T-helper 1 cell treated with Interleukin-12 subunit alpha and Interleukin-12 subunit beta and Interleukin-4 antibody, amounts not matched to agents 30 ng/mL and 1 ng/mL, for 36 hours (primary cell): ENCODE measurements around the gene RPL4. TPM values are rescaled to one million over a fixed set of nuclear protein-coding genes. Genes with fewer than 3 reads are reported as not detected.

Experiments
- intact Hi-C: fragments of 100-400 bp; cut with micrococcal nuclease; formaldehyde crosslinking; loops from one replicate; pipeline ENCODE4 v1.15.1; 2024
- total RNA-seq: library from RNA; stranded (reverse); gene quantifications from 2 replicates; pipeline ENCODE4 v1.2.3, GENCODE V29; 2022

RPL4 gene
- total RNA-seq = 1,987 and 1,989 TPM in 2 replicates

DNA sequence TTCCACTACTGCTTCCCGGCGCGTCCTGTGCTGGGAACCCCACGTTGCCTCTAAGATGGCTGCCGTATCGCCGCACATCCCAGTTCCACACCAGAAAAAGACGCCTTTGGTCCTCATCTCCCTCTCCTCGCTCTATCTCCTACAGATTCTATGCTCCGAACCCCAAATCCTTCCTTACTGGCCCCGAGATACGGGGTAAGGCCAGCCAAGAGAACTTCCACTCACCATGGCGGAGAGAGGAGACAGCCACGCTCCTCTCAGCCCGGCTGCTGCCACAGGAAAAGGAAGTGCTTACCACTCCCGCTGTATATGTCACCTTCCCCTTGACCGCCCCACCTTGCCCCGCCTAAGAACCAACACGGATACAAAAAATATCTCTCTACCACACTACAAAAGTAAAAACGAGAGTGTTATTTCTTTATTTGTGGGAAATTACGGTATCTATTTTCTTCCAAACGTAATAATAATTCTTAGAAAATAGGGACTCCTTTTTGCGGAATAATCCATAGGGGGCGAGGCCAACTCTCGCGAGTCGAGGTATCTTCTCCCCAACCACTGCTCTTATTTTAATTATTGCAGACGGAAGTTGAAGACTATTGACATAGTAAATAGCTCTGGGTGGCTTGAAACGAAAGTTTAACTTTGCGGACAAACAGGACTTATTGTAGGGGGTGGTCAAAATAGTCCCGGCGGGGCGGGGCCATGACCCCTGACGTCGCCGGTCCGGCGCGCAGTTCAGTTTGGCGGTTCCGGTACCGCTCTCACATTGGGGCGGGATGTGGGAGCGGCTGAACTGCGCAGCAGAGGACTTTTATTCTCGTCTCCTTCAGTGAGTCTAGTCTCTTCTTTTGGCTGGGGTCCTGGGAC is at the start of gene RPL4, which contains the start of gene ZWILCH:
Gene RPL4 (minus strand): TSS at position 293 of the 867 bp plus-strand sequence. CDS start 65 bp downstream, at position 228.
Gene ZWILCH (plus strand): TSS at position 764 of the 867 bp plus-strand sequence. CDS start 13 bp downstream, at position 777.
- intact Hi-C loops = loop anchor here (1.0 to 10.0 kb wide), 11 partner anchors 7 to 1773 kb away; partner anchors contain the start of genes AAGAB, DIS3L, DPP8 and FEM1B

GRCh38 chr15:66545255-66545654 is 40.6 kb upstream of the RPL4 start:
- intact Hi-C loops = no loop called here

DNA sequence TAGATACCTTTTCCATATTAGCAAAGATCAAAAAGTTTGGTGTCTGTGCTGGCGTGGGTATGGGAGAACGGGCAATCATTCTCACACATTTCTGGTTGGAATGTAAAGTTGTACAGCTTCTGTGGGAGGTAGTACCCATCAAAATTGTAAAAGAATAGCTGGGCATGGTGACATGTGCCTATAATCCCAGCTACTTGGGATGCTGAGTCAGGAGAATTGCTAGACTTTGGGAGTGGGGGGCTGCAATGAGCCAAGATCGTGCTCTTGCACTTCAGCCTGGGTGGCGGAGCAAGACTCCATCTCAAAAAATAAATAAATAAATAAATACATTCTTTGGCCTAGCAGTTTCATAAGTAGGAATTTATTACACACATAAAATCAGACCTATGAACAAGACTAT is 38.2 kb upstream of the RPL4 start:
- intact Hi-C loops = no loop called here

- intact Hi-C loops = no loop called here
Measured at GRCh38 chr15:66535056-66535455, 30.4 kb upstream of the RPL4 start.

- intact Hi-C loops = no loop called here
Measured at GRCh38 chr15:66524838-66525237, 20.2 kb upstream of the RPL4 start.

DNA sequence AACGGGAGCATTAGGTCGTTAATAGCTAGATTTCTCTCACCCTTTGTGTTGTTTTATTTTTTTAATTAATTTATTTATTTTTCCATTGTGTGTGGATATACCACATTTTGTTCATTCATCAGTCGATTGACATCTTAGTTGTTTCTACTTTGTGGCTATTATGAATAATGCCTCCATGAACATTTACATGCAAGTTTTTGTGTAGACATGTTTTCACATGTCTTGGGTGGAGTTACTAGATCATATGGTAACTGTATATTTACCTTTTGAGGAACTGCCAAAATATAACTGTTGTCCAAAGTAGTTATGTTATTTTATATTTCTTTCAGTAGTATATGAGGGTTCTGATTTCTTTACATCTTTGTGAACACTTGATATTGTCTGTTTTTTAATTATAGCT is 19.3 kb upstream of the RPL4 start:
- intact Hi-C loops = no loop called here

DNA sequence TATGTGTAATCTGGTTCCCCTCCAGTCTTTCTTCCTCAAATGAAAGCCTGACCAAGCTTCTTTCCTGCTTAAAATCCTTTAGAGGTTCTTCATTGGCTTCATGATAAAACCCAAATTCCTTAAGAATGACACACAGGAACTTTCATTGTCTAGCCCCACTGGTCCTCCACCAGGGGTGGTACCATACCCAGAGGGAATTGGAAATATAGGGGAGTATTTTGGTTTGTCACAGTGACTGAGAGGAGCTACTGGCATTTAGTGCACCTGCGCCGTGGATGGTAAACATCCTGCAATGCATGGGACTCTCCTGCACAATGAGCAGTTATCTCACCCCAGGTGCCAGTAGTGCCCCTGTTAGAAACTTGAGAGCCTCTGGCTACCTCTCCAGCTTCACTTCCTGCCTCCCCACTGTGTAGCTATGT is 11.3 kb upstream of the RPL4 start:
- intact Hi-C loops = no loop called here

DNA sequence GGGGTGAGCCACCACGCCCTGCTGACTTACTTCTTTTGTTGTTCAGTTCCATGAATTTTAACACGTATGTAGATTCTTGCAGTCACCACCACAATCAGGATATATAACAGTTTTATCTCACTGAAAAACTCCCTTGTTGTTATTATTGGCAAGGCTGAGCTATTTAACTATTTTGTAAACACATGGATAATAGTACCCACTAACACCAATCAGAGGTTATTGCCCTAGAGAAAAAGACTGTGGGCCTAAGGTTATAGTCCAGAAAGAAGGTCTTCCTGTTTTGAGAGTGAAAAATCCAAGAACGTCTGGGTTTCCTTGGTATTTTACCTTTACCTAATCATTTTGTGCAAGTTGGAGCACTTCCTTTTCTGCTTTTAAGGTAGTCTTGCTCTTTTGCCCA is 9.9 kb upstream of the RPL4 start:
- intact Hi-C loops = no loop called here

DNA sequence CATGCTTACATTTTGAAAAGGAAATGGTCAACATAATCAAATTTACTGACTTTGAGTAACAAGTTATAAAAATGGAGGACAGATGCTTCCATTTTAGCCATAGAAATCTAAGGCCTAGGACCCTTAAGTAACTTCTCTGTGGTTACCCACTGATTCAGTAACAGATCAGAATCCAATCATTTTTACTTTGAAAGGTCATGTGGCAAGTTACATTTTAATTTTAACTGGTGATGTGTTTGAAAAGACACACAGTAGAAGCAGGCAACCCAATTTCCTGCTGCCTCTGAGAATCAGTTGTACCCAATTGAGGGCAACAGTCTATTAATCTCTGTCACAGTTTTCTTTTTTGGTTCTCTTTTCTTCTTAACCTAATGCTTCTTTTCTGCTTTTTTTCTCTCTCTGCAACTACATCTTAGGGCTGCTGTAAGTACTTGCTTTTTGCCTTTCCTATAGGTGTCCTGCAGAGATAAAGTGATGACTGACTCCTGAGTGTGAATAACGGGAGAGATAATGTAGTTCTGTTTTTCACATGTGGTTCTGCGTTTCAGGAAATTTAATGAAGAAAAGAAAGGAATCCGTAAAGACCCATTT is 3.7 kb upstream of the RPL4 start:
- intact Hi-C loops = loop anchor here (5.0 to 10.0 kb wide), 3 partner anchors 624 to 1769 kb away; partner anchors contain the start of genes FEM1B and RNU5B-1

GRCh38 chr15:66505818-66506217 is 1.2 kb upstream of the RPL4 start:
- intact Hi-C loops = loop anchor here (1.0 to 10.0 kb wide), 10 partner anchors 9 to 1771 kb away; partner anchors contain the start of genes AAGAB, DPP8, FEM1B and IQCH

DNA sequence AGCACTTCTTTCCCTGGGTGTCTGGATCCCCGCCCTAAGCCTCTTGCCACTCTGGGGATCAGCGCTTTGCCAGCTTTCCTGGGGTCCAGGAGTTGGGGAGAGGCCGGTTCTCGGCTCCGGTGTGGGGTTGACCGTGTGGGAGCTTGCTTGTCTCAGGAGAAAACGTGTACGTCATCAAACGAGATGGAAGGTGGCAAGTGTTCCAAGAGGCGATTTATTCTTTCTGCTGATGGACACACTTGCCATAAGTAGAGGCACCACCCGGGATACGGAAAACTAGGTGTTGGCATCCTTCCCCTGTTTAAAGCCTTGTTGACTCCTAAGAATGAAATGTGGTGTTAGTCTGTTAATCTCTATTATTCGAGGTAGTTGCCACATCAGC is 766 bp upstream of the RPL4 start:
- intact Hi-C loops = loop anchor here (1.0 to 10.0 kb wide), 10 partner anchors 8 to 1772 kb away; partner anchors contain the start of genes AAGAB, DPP8, FEM1B and IQCH

GRCh38 chr15:66503780-66504562 is 684 bp downstream of the RPL4 start:
- intact Hi-C loops = loop anchor here (1.0 to 10.0 kb wide), 4 partner anchors 63 to 987 kb away; partner anchors contain the start of genes DIS3L and DPP8

DNA sequence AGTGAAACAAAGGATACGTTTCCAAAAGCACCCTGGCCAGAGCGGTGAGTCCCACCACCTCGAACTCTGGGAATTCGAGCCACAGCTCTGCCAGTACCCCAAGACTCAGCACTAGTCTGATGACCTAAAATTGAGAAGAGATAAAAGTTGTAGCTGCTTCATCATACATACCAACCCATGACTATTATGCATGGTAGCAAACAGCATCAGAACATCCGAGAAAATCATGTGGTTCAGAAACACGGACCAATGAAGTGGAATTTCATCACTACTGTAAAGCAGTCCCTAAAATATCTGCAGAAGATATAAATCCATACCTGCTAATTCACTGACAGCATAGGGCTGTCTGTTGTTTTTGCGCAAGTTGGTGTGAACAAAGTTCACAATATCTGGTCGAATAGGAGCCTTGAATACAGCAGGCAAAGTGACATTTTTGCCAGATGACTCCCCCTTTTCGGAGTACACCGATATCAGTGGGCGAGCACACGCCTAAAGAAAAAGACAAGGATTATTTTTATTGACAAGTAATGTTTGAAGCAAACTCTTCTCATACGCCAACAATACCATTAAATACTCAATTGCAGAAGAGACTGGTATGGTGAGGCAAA is 1.5 kb downstream of the RPL4 start:
- intact Hi-C loops = loop anchor here (10.0 kb wide), 1 partner anchor 618 kb away; no protein-coding TSS in a partner anchor

GRCh38 chr15:66502491-66502890 is 2.2 kb downstream of the RPL4 start:
- intact Hi-C loops = loop anchor here (10.0 kb wide), 1 partner anchor 618 kb away; no protein-coding TSS in a partner anchor

GRCh38 chr15:66500346-66500745 is 4.3 kb downstream of the RPL4 start:
- intact Hi-C loops = loop anchor here (10.0 kb wide), 1 partner anchor 616 kb away; no protein-coding TSS in a partner anchor

- intact Hi-C loops = loop anchor here (1.0 to 10.0 kb wide), 4 partner anchors 161 to 1364 kb away; partner anchors contain the start of genes PDCD7 and SMAD6
Measured at GRCh38 chr15:66498501-66499386, 5.9 kb downstream of the RPL4 start.

GRCh38 chr15:66497502-66498455 is 6.9 kb downstream of the RPL4 start, which contains the start of gene SNAPC5:
Gene SNAPC5 (minus strand): TSS chr15:66497762. CDS start chr15:66497731, 31 bp downstream.
- intact Hi-C loops = loop anchor here (1.0 to 10.0 kb wide), 9 partner anchors 8 to 1363 kb away; partner anchors contain the start of genes DIS3L, MAP2K1, PDCD7 and SMAD6
